NK-92 treated with Interleukin-12 subunit alpha and Interleukin-12 subunit beta, amount 100 ng/mL, for 24 hours (cell line): ENCODE results near the gene NFYB.
A peak's percentile ranks its signal among the peaks of the same experiment; 100 is the strongest.

ENCODE experiments used
- DNase-seq: peaks from one replicate; lab custom pipeline; 2025; lab: John Stamatoyannopoulos, UW

NFYB gene

GRCh38 chr12:104155711-104156555 lies 17.9 kb upstream of the NFYB start:
- no peak for DNase-seq

- no peak for DNase-seq
Measured at GRCh38 chr12:104154806-104155205, 16.8 kb upstream of the NFYB start.

DNA sequence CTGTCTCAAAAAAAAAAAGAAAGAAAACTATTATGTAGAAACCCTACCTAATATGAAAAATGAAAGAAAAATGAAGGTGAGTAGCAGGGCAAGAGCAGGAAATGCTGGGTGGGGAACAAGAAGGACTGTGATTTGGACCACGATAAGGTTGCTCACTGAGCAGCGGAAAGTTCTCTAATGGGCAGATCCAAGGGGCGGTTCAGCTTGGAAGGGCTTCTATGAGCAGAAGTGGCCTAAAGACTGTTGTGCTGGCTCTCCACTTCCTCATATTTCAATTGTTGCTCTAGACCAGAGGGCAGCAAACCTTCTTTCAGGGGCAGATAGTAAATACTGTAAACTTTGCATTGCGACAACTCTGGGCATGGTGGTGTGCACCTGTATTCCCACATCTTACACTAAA lies 16.3 kb upstream of the NFYB start:
- DNase-seq = no peak

DNA sequence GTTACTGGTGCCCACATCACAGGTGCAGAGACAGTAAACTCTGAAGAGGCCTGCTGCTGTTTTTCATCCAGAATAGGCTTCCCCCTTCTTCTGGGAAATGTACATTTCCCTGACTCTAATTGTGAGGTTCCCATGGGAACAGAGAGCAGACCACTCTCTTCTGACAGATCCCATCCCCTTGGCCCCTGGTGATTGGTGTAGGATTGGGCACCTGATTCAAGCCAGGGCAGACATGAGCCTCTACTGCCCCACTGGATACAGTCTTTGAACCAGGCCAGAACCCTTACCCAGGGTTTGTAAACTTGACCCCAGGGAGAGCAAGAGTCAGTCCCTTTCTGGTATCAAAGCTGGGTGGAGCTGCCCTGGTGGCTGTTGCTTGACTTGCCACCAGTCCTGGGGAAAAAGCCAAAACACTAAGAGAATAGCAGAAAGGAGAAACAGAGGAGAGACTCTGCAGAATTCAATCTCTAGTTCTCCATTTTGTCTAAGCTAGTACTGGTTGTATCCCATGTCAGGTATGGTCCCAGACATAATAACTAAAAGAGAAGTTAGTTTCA lies 14.8 kb upstream of the NFYB start:
- no peak for DNase-seq

DNA sequence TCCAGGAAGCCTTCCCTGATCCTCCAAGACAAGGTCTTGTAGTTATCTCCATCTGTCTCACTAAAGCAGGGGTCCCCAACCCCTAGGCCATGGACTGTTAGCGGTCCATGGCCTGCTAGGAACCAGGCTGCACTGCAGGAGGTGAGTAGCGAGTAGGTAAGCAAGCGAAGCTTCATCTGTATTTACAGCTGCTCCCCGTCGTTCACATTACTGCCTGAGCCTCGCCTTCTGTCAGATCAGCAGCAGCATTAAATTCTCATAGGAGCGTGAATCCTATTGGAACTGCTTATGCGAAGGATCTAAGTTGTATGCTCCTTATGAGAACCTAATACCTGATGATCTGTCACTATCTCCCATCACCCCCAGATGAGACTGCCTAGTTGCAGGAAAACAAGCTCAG lies 12.4 kb upstream of the NFYB start:
- DNase-seq = no peak

DNA sequence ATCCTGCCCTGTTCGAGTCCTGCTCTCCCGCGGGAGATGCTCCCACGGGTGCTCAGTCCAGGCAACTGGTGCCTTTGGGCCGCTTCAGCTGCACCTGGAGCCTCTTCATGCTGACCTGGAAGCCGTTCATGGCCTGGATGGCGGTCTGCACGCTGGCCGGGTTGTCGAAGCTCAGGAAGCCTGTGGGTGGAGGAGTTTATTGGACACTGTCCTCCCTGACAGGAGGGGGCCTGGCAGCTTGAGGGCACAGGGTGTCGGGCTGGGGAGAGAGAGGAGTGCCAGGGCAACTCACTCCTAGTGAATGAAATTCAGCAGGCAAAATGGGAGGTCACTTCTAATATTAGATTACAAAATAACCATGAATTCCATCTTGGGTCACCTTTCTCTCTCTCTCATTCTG lies 9.3 kb upstream of the NFYB start:
- no peak for DNase-seq

DNA sequence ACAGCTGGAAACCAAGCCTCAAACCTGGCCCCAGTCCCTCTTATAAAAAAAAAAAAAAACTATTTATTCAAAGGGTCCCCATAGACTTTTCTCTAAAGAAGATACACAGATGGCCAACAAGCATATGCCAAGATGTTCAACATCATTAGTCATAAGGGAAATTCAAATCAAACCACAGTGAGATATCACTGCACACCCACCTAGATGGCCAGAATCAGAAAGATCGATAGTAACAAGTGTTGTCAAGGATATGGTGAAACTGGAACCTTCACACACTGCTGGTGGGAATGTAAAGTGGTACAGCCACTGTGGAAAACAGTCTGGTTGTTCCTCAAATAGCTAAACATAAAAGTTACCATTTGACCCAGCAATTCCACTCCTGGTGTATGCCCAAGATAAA lies 5.9 kb upstream of the NFYB start:
- DNase-seq = no peak

DNA sequence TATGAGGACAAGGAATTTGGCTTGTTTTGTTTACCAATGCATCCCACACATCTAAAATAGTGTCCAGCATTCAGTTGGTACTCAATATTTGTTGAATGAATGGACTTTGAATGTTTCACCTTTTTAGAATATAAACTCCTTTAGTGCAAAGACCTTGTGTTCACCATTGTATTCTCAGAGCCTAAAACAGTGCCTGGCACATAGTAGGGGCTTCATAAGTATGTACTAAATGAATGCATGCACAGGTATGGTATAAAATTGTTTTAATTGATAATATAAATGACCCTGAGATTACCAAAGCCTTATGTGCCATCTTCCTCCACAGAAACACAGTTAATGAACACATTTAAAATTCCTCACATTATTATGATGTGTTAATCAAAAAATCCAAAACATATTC lies 5.0 kb upstream of the NFYB start:
- DNase-seq = no peak

DNA sequence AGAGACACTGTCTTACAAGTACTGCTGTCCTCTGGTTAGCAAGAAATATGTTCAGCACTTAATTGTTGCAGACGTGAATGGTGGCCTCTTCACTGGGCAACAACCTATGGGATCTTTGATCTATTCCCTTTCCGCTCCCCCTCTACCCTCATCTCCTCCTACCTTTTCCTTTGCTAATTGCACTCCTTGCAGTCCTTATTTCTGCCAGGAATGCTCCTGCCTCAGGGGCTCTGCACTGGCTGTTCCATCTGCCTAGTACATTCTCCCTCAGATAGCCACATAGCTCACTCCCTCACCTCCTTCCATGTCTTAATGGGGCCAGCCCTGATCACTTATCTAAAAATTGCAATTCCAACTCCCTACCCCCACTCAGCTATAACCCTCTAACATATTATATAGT lies 4.5 kb upstream of the NFYB start:
- no peak for DNase-seq

DNA sequence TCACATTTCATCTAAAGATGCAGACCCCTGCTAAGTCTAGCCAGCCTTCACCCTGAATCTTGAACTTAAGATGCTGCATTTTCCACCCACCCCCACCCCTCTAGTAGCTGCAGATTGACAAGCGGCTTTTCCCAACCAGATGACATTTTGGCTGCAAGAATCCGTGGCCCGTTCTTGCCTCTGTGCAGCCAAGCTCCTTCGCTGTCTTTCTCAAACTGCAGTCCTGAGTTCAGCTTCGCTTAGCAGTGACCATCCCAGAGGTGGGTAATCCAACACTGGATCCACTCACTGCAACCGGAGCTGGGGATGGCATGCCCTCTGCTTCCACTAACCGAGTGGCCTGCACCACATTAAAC lies 765 bp upstream of the NFYB start:
- DNase-seq = no peak

DNA sequence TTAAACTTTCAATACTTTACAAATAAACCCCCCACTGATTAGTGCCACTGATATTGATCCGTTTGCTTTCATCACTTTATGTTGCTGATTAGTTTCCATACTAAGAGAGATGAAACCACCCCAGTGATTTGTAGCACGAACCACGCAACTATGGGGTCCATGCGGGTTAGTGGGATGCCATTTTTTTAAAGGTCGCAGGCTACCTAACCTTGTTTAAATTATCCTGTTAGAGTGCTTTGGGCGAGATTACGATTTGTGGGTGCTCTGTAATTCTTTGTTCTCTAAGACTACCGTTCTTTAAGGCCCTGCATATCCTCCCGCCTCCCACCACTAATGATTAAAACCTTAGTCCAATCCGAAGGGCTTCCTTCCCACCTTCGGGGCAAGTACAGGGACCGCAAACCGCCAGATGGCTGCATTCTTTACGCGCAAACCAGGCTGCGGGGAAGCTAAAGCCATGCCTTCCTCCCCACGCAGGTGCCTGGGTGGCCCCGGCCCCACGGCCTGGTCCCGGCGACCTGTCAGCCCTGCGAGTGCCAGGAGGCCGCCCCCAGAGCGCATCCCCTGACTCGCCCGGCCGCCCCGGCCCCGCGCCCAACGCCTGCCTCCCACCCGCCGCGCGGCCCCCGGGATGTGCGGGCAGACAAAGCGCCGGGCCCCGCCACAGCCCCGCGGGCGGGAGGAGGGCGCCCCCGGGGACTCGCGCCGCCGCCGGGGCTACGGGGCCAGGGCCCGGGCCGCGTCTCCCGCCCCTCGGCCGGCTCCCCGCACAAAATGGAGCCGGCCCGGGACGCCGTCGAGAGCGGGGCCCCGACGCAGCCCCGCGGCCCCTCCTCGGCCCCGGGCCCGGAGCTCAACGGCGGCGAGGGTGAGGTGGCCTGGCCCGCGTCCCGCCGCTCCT lies 759 bp downstream of the NFYB start:
- DNase-seq = peak; percentile 32

DNA sequence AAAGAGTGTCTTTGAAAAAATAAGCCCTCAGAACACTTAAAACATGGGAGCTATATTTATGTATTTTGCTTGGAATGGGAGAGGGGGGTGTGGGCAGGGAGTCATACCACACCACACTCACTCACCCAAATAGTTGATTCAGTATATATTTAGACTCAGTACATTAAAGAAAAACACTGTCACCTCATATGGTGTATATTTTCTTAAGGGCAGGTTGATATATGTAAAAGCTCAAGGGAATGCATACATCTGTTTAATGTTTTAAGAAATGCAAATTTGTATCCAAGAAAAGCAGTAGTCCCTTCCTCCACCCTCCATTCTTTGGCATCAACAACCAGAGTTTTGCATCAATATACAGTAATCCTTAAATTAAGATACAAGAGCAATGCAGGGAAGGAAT lies 1.4 kb downstream of the NFYB start:
- DNase-seq = no peak

DNA sequence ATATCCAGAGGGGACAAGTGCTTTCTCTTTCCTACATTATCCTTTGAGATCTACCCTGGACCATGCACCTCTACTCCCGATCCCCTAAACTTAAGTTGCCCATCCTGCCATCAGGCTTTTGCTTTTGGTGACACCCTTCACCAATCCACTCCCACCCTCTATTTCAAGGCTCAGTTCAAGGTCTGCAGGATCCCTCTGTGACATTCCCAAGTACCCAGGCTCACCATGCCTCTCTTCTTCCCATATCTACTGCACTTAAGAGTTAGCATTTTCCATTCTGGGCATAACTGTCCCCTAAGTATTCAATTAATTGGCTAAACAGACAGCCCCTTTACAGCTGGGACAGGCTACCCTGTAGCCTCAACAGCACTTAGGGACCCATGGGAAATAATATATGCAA lies 3.1 kb downstream of the NFYB start:
- DNase-seq = no peak

GRCh38 chr12:104133866-104134265 lies 4.1 kb downstream of the NFYB start:
- DNase-seq = no peak

DNA sequence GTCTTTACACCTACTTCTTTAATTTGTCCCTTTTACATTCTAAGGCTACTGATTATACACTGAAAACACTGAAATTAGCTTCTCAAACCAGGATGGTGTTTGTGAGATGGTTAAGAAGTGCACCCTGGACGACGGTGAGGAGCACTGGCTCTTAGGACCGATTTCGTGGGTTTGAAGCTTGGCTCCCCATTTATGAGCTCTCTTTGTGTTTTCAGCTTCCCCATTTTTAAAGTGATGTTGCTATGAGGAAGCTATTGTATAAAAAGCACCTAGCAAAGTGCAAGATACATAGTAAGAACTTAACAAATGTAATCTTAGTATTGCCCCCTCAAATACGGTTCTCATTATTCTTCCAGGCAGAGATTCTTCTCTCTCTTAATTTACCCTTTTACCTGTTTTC lies 4.7 kb downstream of the NFYB start:
- DNase-seq = no peak

DNA sequence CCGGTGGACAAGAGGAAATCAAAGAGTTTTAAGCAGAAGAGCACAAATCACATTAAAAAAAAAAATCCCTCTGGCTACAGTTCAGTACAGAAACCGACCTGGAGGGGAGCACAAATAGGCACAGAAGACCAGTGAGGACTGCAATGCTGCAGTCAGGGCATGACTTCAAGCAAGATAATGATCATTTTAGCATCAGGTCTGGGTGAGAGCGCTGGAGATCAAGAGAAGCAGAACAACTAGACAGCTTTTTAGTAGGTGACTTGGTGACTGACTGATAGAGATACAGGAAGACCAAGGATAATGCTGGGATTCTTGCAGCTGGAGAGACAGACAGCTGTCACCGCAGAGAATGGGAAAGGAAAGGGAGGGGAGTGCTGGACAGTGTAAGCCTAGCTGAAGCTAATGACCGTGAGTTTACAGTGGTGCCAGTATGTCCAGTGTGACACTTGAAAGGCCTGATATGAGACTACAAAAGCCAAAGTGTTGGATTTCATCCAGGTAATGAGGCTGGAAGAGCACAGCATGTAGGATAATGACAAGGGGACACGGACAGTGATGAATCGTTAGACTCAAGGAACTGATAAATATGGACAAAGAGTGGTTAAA lies 5.6 kb downstream of the NFYB start:
- no peak for DNase-seq

DNA sequence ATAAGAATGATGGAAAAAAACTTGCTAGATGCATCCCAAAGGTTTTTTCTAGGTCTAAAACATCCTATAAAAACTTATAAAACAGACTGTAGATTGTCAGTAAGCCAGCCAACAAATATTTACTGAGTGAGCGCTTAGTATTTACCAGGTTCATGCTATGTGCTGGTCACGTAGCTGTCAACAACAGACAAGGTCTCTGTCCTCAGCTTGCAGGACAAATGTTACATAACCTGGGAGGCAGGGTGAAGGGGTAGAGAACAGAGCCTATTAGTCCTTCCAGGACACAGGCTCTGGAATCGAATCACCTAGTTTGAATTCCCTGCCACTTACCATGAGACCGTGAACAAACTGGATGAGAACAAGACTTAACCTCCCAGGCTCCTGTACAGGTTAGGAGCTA lies 6.4 kb downstream of the NFYB start:
- DNase-seq = no peak

- no peak for DNase-seq
Measured at GRCh38 chr12:104130760-104131159, 7.2 kb downstream of the NFYB start.

DNA sequence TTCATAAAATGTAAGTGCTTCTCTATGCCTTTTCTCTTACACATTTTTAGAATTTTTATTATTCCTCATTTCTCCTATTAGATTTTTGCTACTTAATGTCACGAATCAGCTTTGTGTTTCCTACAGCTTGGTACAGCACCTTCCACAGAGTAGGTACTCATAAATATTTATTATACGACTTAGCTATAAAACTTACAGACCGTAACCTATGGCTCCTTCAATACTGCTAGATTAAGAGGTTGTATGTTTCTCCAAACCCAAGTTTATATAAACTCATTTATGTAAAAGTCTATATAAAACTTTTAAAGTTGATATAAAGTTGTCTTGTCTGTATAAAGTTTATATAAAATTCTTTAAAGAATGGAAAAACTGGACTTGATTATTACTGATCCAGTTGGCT lies 11.5 kb downstream of the NFYB start:
- DNase-seq = no peak

- no peak for DNase-seq
Measured at GRCh38 chr12:104122298-104122697, 15.7 kb downstream of the NFYB start.

DNA sequence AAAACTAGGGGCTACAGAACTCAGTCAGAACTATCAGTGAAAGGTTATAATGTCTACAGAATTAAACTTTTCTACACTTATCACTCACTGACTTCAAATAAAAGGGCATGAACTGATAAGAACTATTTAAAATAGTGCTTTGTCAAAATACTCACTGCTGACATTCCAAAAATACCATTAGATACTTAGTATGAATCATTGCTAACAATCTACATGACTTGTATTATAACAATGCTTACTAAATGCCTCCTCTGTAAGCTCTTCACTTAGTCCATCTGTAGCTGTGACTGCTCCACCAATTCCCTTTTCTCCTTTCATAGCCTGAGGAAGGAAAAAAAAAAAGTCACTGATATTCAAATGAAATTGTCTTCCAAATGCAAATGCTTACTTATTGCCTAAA lies 17.0 kb downstream of the NFYB start:
- no peak for DNase-seq

DNA sequence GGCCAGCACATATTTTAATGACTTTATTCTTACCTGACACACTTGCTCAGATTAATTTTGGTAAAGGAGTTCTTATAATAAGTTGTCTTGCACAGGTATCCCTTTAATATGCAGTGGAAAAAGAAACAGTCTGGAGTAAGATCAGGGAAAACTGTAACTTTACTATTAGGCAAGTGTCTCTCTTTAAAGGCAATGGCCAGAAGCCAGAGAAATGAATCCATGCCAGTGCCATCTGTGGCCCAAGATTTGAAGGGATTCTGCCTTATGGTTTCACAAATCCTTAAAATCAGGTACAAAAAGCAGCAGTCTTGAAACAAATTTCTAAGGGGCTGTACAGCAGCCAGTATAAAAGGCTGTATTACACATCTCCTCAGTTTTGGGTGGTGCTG lies 22.4 kb downstream of the NFYB start:
- DNase-seq = no peak
